BE2C (cell line): Measurements from ENCODE around the gene LAIR2.

Source experiments
- DNase-seq: peaks from one replicate; pipeline ENCODE4 v3.0.0-alpha.2; 2020
- H3K27me3 ChIP-seq: fragments of 250-450 bp; sonication (Bioruptor Pico); 2 replicates; pipeline ENCODE4 v1.5.1; 2020; ENCODE audit warnings: mild to moderate bottlenecking
- H3K36me3 ChIP-seq: fragments of 250-450 bp; sonication (Bioruptor Pico); 2 replicates; pipeline ENCODE4 v1.5.1; 2020; ENCODE audit warnings: mild to moderate bottlenecking
- H3K4me1 ChIP-seq: fragments of 250-450 bp; sonication (Bioruptor Pico); 2 replicates; pipeline ENCODE4 v1.5.1; 2020
- H3K4me3 ChIP-seq: 2 replicates; pipeline ENCODE4 v1.5.1; 2011; ENCODE audit warnings: low read depth, low read length
- H3K9me3 ChIP-seq: fragments of 250-450 bp; sonication (Bioruptor Pico); 2 replicates; pipeline ENCODE4 v1.5.1; 2020
- CTCF ChIP-seq: IDR thresholded peaks from 2 replicates; pipeline ENCODE4 v1.5.1; 2012; ENCODE audit warnings: mild to moderate bottlenecking, low read depth, low read length

Gene LAIR2

GRCh38 chr19:54533476-54533875 lies 30.8 kb downstream of the LAIR2 start:
- H3K9me3 ChIP-seq = no peaks in the 10 kb centered on the region
- no peak for TF ChIP-seq CTCF
- DNase-seq = no peak
- H3K4me3 ChIP-seq = no peak overlapping the region
- no peaks in the 10 kb centered on the region for H3K36me3 ChIP-seq
- H3K4me1 ChIP-seq = no peaks in the 10 kb centered on the region
- peaks cover 82% of the 10 kb centered on the region for H3K27me3 ChIP-seq

- no peaks in the 10 kb centered on the region for H3K9me3 ChIP-seq
- DNase-seq = no peak
- H3K4me1 ChIP-seq = no peaks in the 10 kb centered on the region
- TF ChIP-seq CTCF = no peak
- peaks cover 81% of the 10 kb centered on the region for H3K27me3 ChIP-seq
- no peaks in the 10 kb centered on the region for H3K36me3 ChIP-seq
- H3K4me3 ChIP-seq = no peak overlapping the region
These were observed 31.5 kb downstream of the LAIR2 start for GRCh38 chr19:54534156-54534555.

- Histone ChIP-seq H3K4me3 (no peak overlapping the region), H3K4me1 (no peaks in the 10 kb centered on the region), H3K36me3 (no peaks in the 10 kb centered on the region), H3K27me3 (peaks cover 66% of the 10 kb centered on the region), H3K9me3 (no peaks in the 10 kb centered on the region)
- TF ChIP-seq CTCF = no peak
- DNase-seq = no peak
These were observed 33.0 kb downstream of the LAIR2 start for GRCh38 chr19:54535601-54536000.

- TF ChIP-seq CTCF = no peak
- Histone ChIP-seq H3K9me3 (no peaks in the 10 kb centered on the region), H3K4me3 (no peak overlapping the region), H3K4me1 (no peaks in the 10 kb centered on the region), H3K36me3 (no peaks in the 10 kb centered on the region), H3K27me3 (peaks cover 53% of the 10 kb centered on the region)
- DNase-seq = no peak
These were observed 34.3 kb downstream of the LAIR2 start for GRCh38 chr19:54536956-54537355.

GRCh38 chr19:54541712-54542111 lies 39.1 kb downstream of the LAIR2 start:
- TF ChIP-seq CTCF = no peak
- Histone ChIP-seq H3K4me1 (no peaks in the 10 kb centered on the region), H3K4me3 (no peak overlapping the region), H3K27me3 (peaks cover 18% of the 10 kb centered on the region), H3K36me3 (no peaks in the 10 kb centered on the region), H3K9me3 (no peaks in the 10 kb centered on the region)
- DNase-seq = no peak

GRCh38 chr19:54548806-54549205 lies 46.2 kb downstream of the LAIR2 start:
- H3K4me3 ChIP-seq = no peak overlapping the region
- H3K36me3 ChIP-seq = no peaks in the 10 kb centered on the region
- no peak for TF ChIP-seq CTCF
- H3K27me3 ChIP-seq = peaks cover 24% of the 10 kb centered on the region
- no peaks in the 10 kb centered on the region for H3K9me3 ChIP-seq
- no peaks in the 10 kb centered on the region for H3K4me1 ChIP-seq
- DNase-seq = no peak
